ENCODE results near the gene JUP.

DNA sequence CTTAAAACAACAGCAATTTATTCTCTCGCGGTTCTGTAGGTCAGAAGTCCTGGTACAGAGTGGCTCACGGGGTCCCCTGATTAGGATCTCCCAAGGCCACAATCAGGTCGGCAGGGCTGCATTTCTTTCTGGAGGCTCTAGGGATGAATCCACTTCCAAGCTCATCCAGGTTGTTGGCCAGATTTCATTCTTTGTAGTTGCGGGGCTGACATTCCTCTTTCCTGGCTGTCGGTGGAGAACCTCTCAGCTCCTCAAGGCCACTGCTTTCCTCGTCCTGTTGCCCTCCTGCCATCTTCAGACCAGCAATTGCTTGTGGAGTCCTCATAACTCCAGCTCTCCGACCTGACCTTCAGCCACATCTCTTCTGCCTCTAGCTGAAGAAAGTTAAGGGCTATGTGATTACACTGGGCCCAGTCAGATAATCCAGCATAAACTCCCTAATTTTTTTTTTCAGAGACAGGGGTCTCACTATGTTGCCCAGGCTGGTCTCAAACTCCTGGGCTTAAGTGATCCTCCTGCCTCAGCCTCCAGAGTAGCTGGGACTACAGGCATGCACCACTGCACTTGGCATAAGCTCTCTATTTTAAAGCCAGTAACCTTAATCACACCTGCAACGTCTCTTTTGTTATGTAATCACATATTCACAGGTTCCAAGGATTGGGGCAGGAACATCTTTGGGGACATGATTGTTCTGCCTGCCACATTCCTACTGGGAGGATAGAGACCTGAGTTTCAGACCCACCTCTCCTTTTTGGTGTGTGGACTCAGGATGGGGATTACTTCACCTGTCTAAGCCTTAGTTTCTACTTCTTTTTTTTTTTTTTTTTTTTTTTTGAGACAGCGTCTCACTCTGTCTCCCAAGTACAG, 78.5 kb downstream of the JUP start:
- no peak for TF ChIP-seq ZBTB7A (IDR thresholded peaks at IDR 0.05; ENCODE audit: low read depth)
- TF ChIP-seq RAD21 (IDR thresholded peaks at IDR 0.05; ENCODE audit: low read depth): no peak
- TF ChIP-seq YY1 (IDR thresholded peaks at IDR 0.05; ENCODE audit: low read depth): no peak
- TF ChIP-seq EGR1 (IDR thresholded peaks at IDR 0.05): no peak
- no peak for TF ChIP-seq FOXM1 (IDR thresholded peaks at IDR 0.05; ENCODE audit: borderline replicate concordance, low read depth)
- no peak for TF ChIP-seq EP300 (IDR thresholded peaks at IDR 0.05; ENCODE audit: borderline replicate concordance)
- no peak for TF ChIP-seq REST (IDR thresholded peaks at IDR 0.05; ENCODE audit: low read depth)
- no peak for TF ChIP-seq CEBPB (IDR thresholded peaks at IDR 0.05)
- no peak for TF ChIP-seq CREB1 (IDR thresholded peaks at IDR 0.05; ENCODE audit: low read depth)
- TF ChIP-seq TAF1 (IDR thresholded peaks at IDR 0.05; ENCODE audit: low read depth): no peak
- TF ChIP-seq NFIC (IDR thresholded peaks at IDR 0.05): no peak
